HCT116 (cell line): ENCODE data around the gene CTNNB1. TPM values are rescaled to one million over a fixed set of nuclear protein-coding genes. Genes with fewer than 3 reads are reported as not detected.

ENCODE experiments used
- ATAC-seq: fragments of 200-7000 bp; cut with Tn5 transposase; 2 replicates; pipeline ENCODE4 v1.9.1; 2020; ENCODE audit warnings: mild to moderate bottlenecking, moderate library complexity
- BruUV-seq: library from RNA; stranded (reverse); fragments of 400-500 nt; replicated peaks from 2 replicates; lab custom pipeline; 2021; lab: Mats Ljungman, UMichigan
- CTCF ChIA-PET: fragments of 300-600 bp; sonication (Branson Sonifier 250); formaldehyde crosslinking; loops from one replicate; lab custom pipeline; 2021; ENCODE audit warnings: antibody characterized with exemption; lab: Charles Lee
- POLR2A ChIA-PET: fragments of 300-600, 350-600 bp; sonication (Branson Sonifier 250); formaldehyde crosslinking; loops from one replicate; lab custom pipeline; 2021; ENCODE audit warnings: antibody characterized with exemption; lab: Charles Lee
- RAD21 ChIA-PET, 2 experiments: fragments of 300-600 bp; sonication (Branson Sonifier 250); formaldehyde crosslinking; loops; one replicate each; lab custom pipeline; 2023; ENCODE audit warnings: low total read pairs in 2 of 2; ENCODE audit not compliant: uncharacterized antibody in 2 of 2, unreplicated experiment in 2 of 2, low non-redundant PET in 1 of 2; lab: Charles Lee
- DNase-seq: peaks from one replicate; pipeline ENCODE4 v3.0.0-alpha.2; 2010; ENCODE audit warnings: low read depth, low spot score
- H2AFZ ChIP-seq: fragments of 200-600 bp; shearing (Covaris generic), sonication (generic); 2 replicates; pipeline ENCODE4 v1.6.1; 2017; ENCODE audit warnings: low read depth, mixed run types, mixed read lengths, antibody characterized with exemption, low read length; ENCODE audit not compliant: poor library complexity, severe bottlenecking
- H3K27ac ChIP-seq: 2 replicates; pipeline ENCODE4 v1.5.1; 2012; ENCODE audit warnings: low read depth, low read length
- H3K27me3 ChIP-seq: fragments of 200-600 bp; sonication (generic); 2 replicates; pipeline ENCODE4 v1.6.1; 2016; ENCODE audit warnings: mixed run types, low read length, mixed read lengths; ENCODE audit not compliant: insufficient read depth
- H3K36me3 ChIP-seq, 2 experiments: fragments of 200-500 bp in 1 of 2; fragments of 200-600 bp in 1 of 2; sonication (Bioruptor generic) in 1 of 2; sonication (generic) in 1 of 2; 2 replicates each; pipeline versions ENCODE4 v1.5.1 to v1.6.1; 2014 to 2016; ENCODE audit warnings: low read length in 2 of 2, inconsistent platforms in 1 of 2, mixed read lengths in 1 of 2, mixed run types in 1 of 2; ENCODE audit not compliant: insufficient read depth in 2 of 2, control insufficient read depth in 1 of 2
- H3K4me1 ChIP-seq, 2 experiments: fragments of 200-600 bp in 1 of 2; sonication (generic) in 1 of 2; 2 replicates each; pipeline versions ENCODE4 v1.5.1 to v1.6.1; 2012 to 2017; ENCODE audit warnings: low read length in 2 of 2, inconsistent platforms in 1 of 2, mild to moderate bottlenecking in 1 of 2, mixed read lengths in 1 of 2, mixed run types in 1 of 2, moderate library complexity in 1 of 2; ENCODE audit not compliant: insufficient read depth in 2 of 2, control insufficient read depth in 1 of 2
- H3K4me2 ChIP-seq: fragments of 200-600 bp; sonication (generic); 2 replicates; pipeline ENCODE4 v1.6.1; 2017; ENCODE audit warnings: mixed run types, low read length, mixed read lengths
- H3K4me3 ChIP-seq, 2 experiments: fragments of 200-600 bp in 1 of 2; sonication (generic) in 1 of 2; replicated peaks in 1 of 2; 2 replicates each; pipeline ENCODE4 v1.5.1; 2011 to 2016; ENCODE audit warnings: low read length in 2 of 2, control low read depth in 1 of 2, low read depth in 1 of 2, mild to moderate bottlenecking in 1 of 2, mixed read lengths in 1 of 2, mixed run types in 1 of 2
- H3K79me2 ChIP-seq: fragments of 200-600 bp; sonication (generic); 2 replicates; pipeline ENCODE4 v1.6.1; 2017; ENCODE audit warnings: mild to moderate bottlenecking, mixed run types, low read length, moderate library complexity, mixed read lengths; ENCODE audit not compliant: insufficient read depth
- H3K9ac ChIP-seq: fragments of 200-600 bp; sonication (generic); 2 replicates; pipeline ENCODE4 v1.6.1; 2016; ENCODE audit warnings: low read length, mixed read lengths
- H3K9me2 ChIP-seq: fragments of 200-600 bp; sonication (generic), shearing (Covaris generic); 2 replicates; pipeline ENCODE4 v1.6.1; 2017; ENCODE audit warnings: mixed run types, mild to moderate bottlenecking, moderate library complexity; ENCODE audit not compliant: insufficient read depth
- H3K9me3 ChIP-seq, 2 experiments: fragments of 200-500 bp in 1 of 2; fragments of 200-600 bp in 1 of 2; sonication (Bioruptor generic) in 1 of 2; sonication (generic) in 1 of 2; 2 replicates each; pipeline ENCODE4 v1.6.1; 2014 to 2017; ENCODE audit warnings: low read length in 2 of 2, mixed read lengths in 2 of 2, inconsistent platforms in 1 of 2, low read depth in 1 of 2, mild to moderate bottlenecking in 1 of 2, mixed run types in 1 of 2, moderate library complexity in 1 of 2; ENCODE audit not compliant: control insufficient read depth in 1 of 2, insufficient read depth in 1 of 2
- H4K20me1 ChIP-seq: fragments of 200-600 bp; sonication (generic), shearing (Covaris generic); 2 replicates; pipeline ENCODE4 v1.6.1; 2017; ENCODE audit warnings: mixed run types, mild to moderate bottlenecking, moderate library complexity; ENCODE audit not compliant: insufficient read depth
- ATF3 ChIP-seq: IDR thresholded peaks from 2 replicates; pipeline ENCODE4 v1.6.1; 2012
- CBX3 ChIP-seq: IDR thresholded peaks from 2 replicates; pipeline ENCODE4 v1.6.1; 2012; ENCODE audit warnings: low read depth
- CEBPB ChIP-seq: IDR thresholded peaks from 2 replicates; pipeline ENCODE4 v1.6.1; 2012; ENCODE audit warnings: low read depth
- ELF1 ChIP-seq: IDR thresholded peaks from 2 replicates; pipeline ENCODE4 v1.6.1; 2012; ENCODE audit warnings: low read depth, borderline replicate concordance
- EZH2 ChIP-seq: fragments of 200-600 bp; sonication (generic); IDR thresholded peaks from 2 replicates; pipeline ENCODE4 v1.6.1; 2017; ENCODE audit warnings: antibody characterized with exemption, mixed run types
- EZH2phosphoT487 ChIP-seq: fragments of 200-600 bp; IDR thresholded peaks from 2 replicates; pipeline ENCODE4 v1.6.1; 2018; ENCODE audit warnings: antibody characterized with exemption, borderline replicate concordance
- FOSL1 ChIP-seq: IDR thresholded peaks from 2 replicates; pipeline ENCODE4 v1.6.1; 2012; ENCODE audit warnings: low read depth
- JUND ChIP-seq: IDR thresholded peaks from 2 replicates; pipeline ENCODE4 v1.6.1; 2012
- POLR2A ChIP-seq: IDR thresholded peaks from 2 replicates; pipeline ENCODE4 v1.7.0; 2011; ENCODE audit warnings: borderline replicate concordance; ENCODE audit not compliant: insufficient read depth, insufficient read length; ENCODE audit errors: extremely low read depth
- RAD21 ChIP-seq: IDR thresholded peaks from 2 replicates; pipeline ENCODE4 v1.6.1; 2012; ENCODE audit warnings: low read depth, mild to moderate bottlenecking
- REST ChIP-seq: IDR thresholded peaks from 2 replicates; pipeline ENCODE4 v1.6.1; 2012; ENCODE audit warnings: low read depth
- SIN3A ChIP-seq: IDR thresholded peaks from 2 replicates; pipeline ENCODE4 v1.6.1; 2012; ENCODE audit warnings: low read depth
- SP1 ChIP-seq: IDR thresholded peaks from 2 replicates; pipeline ENCODE4 v1.6.1; 2012; ENCODE audit warnings: low read depth
- SRF ChIP-seq: IDR thresholded peaks from 2 replicates; pipeline ENCODE4 v1.6.1; 2012; ENCODE audit warnings: low read depth
- YY1 ChIP-seq: IDR thresholded peaks from 2 replicates; pipeline ENCODE4 v1.6.1; 2011; ENCODE audit warnings: low read length, low read depth, moderate library complexity, mild to moderate bottlenecking; ENCODE audit not compliant: insufficient replicate concordance; ENCODE audit errors: extremely low read depth
- ZBTB33 ChIP-seq: IDR thresholded peaks from 2 replicates; pipeline ENCODE4 v1.6.1; 2011; ENCODE audit warnings: mild to moderate bottlenecking, low read length, moderate library complexity; ENCODE audit not compliant: insufficient replicate concordance; ENCODE audit errors: extremely low read depth
- ZFX ChIP-seq: fragments of 450-650 bp; IDR thresholded peaks from 2 replicates; pipeline ENCODE4 v1.6.1; 2017
- ZNF274 ChIP-seq: fragments of 200-500 bp; sonication (Bioruptor generic); IDR thresholded peaks from 2 replicates; pipeline ENCODE4 v1.6.1; 2014; ENCODE audit warnings: mild to moderate bottlenecking, low read depth, low read length, inconsistent platforms
- intact Hi-C: fragments of 100-400 bp; cut with micrococcal nuclease; formaldehyde crosslinking; loops from 2 replicates; pipeline ENCODE4 v1.10.0; 2022
- total RNA-seq: library from RNA; stranded (reverse); gene quantifications from one replicate; pipeline ENCODE4 v1.2.1, GENCODE V29; 2021; ENCODE audit not compliant: unreplicated experiment
- TF ChIP-seq, protein P1 (sequence below), 3 experiments: fragments of 200-600 bp in 1 of 3; sonication (generic) in 1 of 3; IDR thresholded peaks in 2 of 3; conservative IDR thresholded peaks in 1 of 3; 2 replicates each; pipeline ENCODE4 v1.5.1; 2012 to 2017; ENCODE audit warnings: low read depth in 2 of 3, low read length in 2 of 3, antibody characterized with exemption in 1 of 3, borderline replicate concordance in 1 of 3, control low read depth in 1 of 3, mild to moderate bottlenecking in 1 of 3, mixed read lengths in 1 of 3, mixed run types in 1 of 3, moderate library complexity in 1 of 3; ENCODE audit not compliant: insufficient read depth in 1 of 3

CTNNB1 gene
- total RNA-seq, 1 experiment from 2014 or later = 265 TPM

- Histone ChIP-seq H3K79me2 (no peaks in the 10 kb centered on the region), H2AFZ (no peak overlapping the region), H4K20me1 (no peaks in the 10 kb centered on the region), H3K4me2 (no peak overlapping the region), H3K9me3 (no peaks in the 10 kb centered on the region), H3K9me2 (no peaks in the 10 kb centered on the region), H3K27ac (no peak overlapping the region), H3K36me3 (no peaks in the 10 kb centered on the region), H3K4me1 (peaks cover 0 to 4% of the 10 kb centered on the region in 2 experiments; a peak in 1 of 4 replicates), H3K9ac (no peak overlapping the region), H3K4me3 (no peak overlapping the region), H3K27me3 (no peaks in the 10 kb centered on the region)
- RAD21 ChIA-PET = no interaction called here
- intact Hi-C loops = no loop called here
- no peak for TF ChIP-seq EZH2phosphoT487
- no peak for TF ChIP-seq CEBPB
- no peak for TF ChIP-seq POLR2A
- no peak for TF ChIP-seq RAD21
- TF ChIP-seq FOSL1 = no peak
- TF ChIP-seq ELF1 = no peak
- no peak for TF ChIP-seq ZNF274
- TF ChIP-seq SRF = no peak
- no peak for TF ChIP-seq CBX3
- no peak for TF ChIP-seq REST
- no peak for TF ChIP-seq JUND
- no peak for TF ChIP-seq YY1
- TF ChIP-seq ZFX = no peak
- TF ChIP-seq SIN3A = no peak
- TF ChIP-seq, protein P1, sequence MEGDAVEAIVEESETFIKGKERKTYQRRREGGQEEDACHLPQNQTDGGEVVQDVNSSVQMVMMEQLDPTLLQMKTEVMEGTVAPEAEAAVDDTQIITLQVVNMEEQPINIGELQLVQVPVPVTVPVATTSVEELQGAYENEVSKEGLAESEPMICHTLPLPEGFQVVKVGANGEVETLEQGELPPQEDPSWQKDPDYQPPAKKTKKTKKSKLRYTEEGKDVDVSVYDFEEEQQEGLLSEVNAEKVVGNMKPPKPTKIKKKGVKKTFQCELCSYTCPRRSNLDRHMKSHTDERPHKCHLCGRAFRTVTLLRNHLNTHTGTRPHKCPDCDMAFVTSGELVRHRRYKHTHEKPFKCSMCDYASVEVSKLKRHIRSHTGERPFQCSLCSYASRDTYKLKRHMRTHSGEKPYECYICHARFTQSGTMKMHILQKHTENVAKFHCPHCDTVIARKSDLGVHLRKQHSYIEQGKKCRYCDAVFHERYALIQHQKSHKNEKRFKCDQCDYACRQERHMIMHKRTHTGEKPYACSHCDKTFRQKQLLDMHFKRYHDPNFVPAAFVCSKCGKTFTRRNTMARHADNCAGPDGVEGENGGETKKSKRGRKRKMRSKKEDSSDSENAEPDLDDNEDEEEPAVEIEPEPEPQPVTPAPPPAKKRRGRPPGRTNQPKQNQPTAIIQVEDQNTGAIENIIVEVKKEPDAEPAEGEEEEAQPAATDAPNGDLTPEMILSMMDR (IDR thresholded peaks at IDR 0.05 in 2 of 3, conservative IDR thresholded peaks at IDR 0.05 in 1 of 3; ENCODE audit: borderline replicate concordance in 1 of 3, insufficient read depth in 1 of 3, low read depth in 2 of 3, low read length in 2 of 3) = no peak
- TF ChIP-seq SP1 = no peak
- TF ChIP-seq ATF3 = no peak
- TF ChIP-seq ZBTB33 = no peak
- no peak for TF ChIP-seq EZH2
- CTCF ChIA-PET = no interaction called here
- ATAC-seq (no peak), DNase-seq (no peak)
- no TSS peak for BruUV-seq
- POLR2A ChIA-PET = interaction anchor here (1.4 kb wide), 1 partner anchor 52 kb away, joined by 3 read pairs; the partner anchor contains the start of gene CTNNB1
Measured at GRCh38 chr3:41250825-41251224, 51.5 kb downstream of the CTNNB1 start.
